ENCODE data around the gene MCRIP2.

The MCRIP2 gene

DNA sequence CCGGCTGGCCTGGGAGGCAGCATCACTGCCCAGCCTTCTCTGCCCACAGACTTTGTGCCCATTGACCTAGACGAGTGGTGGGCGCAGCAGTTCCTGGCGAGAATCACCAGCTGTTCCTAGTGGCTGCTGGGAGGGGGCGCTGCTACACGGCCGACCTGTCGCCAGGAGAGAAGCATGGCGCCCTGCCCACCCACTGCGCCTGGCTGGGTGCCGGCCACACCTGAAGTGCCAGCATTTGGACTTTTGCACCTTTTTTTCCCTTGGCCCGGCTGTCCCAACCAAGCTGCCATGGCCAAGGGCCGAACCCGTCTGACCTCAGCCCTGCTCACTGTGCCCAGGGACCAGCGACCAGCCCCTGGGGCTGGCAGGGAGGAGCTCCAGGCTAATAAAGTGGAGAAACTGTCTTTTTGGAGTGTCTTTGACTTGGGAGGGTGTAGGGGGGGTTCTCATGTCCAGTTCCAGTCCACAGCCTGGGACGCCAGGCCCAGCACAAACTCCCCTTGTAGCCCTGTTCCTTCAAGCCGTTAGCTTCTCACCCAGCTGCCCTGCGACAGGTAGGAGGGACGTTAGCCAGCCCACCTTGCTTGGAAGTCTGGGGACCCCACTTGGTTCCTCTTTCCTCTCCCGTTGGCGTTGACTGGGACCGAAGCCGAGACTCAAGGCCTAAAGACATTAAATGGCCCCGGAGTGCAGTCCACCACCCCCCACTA, 6.6 kb downstream of the MCRIP2 start:
- no peak for DNase-seq (ENCODE audit: low read depth)

- peak; percentile 57 for DNase-seq (ENCODE audit: low read depth)
These were observed 7.4 kb downstream of the MCRIP2 start, which contains the start of gene WDR90 for GRCh38 chr16:648781-649589. Gene WDR90 (plus strand): TSS chr16:649365. CDS start chr16:649417, 52 bp downstream.

GRCh38 chr16:649631-650030, 8.0 kb downstream of the MCRIP2 start:
- no peak for DNase-seq (ENCODE audit: low read depth)

DNA sequence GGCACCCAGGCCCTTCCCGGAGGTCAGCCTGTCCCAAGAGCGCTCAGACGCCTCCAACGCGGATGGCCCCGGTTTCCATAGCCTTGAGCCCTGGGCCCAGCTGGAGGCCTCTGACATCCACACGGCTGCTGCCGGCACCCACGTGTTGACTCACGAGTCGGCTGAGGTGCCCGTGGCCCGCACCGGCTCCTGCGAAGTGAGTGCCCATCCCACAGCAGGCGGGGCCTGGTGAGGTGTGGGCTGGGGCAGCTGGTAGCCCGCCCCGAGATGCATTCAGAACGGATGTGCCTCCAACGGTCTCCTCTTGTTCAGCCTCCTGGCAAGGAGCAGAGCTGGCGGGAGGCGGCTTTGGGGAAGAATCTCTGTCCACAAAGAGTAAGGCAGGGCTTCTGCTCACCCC, 10.2 kb downstream of the MCRIP2 start:
- DNase-seq (ENCODE audit: low read depth): no peak

DNA sequence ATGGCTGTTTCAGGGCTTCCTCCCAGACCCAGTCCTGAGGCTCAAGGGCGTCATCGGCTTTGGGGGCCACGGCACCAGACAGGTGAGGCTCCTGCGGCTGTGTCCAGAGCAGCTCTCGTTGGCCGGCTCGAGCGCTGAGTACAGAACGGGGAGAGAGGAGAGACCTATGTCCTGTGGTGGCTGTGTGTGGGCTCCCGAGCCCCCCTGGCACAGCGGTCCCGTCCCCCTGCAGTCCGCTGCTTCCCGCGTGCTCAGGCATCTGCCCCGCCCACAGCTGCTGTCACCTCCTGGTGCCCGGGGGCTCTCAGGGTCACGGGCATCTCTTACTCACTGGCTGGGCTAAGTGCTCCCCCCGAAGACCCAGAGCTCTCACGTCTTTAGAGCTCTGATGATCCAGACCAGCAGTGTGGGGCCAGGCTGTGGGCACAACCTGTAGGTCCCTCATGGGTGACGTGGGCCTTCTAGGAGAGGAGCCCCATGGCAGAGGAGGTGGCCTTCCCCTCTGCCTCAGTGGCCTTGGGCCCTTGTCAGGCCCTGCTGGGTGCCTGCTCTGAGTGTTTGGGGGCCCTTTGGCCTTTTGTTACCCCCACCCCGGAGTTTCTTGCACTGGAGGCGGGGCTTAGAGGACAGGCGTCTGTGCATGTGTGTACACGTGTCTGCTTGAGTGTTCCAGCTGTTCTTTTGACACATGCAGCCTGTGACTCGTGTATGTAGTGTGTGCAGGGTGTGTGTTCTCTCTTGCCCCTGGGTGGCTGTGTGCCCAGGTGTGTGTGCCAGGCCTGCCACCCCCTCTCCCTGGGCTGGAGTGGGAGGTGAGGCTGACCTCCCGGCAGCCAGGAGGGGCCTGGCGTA, 11.1 kb downstream of the MCRIP2 start:
- no peak for DNase-seq (ENCODE audit: low read depth)

- DNase-seq (ENCODE audit: low read depth): no peak
These were observed 12.4 kb downstream of the MCRIP2 start for GRCh38 chr16:654034-654433.

DNA sequence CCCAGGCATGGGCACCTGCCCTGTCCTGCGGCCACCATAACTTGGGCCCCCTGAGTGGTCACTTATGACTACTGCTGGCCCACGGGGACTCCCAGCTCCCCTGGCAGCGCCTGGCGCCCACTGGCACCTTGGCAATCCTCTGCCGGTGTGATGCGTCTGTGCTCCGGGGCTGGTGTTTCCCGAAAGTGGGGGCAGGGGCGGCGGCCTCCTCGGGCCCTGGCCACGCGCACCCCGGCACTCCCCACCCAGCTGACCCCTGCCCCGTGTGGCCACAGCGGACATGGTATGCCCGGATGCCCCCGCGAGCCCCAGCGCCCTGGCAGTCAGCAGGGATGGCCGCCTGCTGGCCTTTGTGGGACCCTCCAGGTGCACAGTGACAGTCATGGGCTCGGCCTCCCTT, 15.9 kb downstream of the MCRIP2 start:
- DNase-seq (ENCODE audit: low read depth): no peak

DNA sequence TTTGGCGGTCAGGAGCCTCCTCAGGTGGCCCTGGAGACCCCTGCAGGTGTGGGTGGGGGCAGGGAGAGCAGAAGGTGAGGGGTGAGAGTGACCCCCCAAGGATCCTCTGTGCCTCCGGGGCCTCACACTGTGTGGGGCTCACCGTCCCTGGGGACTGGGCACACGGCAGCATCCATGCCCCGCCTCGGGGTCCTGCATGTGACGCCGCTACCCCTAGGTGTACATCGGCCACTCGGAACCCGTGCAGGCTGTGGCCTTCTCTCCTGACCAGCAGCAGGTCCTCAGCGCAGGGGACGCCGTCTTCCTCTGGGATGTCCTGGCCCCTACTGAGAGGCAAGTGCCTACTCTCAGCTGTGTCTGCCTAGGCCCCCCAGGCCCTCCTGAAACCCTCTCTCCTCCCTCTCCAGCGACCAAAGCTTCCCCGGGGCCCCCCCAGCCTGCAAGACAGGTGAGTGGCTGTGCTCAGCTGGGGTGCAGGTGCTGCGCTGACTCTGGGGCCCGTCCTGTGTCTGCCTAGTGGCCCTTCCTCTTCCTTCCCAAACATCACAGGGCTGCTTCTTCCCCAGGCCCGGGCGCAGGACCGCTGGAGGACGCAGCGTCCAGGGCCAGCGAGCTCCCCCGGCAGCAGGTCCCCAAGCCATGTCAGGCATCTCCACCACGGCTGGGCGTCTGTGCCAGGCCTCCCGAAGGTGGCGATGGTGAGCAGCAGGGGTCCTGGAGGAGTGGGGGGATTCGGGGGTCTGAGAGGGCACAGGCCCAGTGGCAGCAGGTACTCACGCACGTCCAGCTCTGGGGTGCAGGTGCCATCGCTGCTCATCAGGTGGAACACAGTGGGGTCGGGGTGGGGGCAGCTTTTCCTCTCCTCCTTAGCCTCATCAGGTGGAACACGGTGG, 17.3 kb downstream of the MCRIP2 start:
- DNase-seq (ENCODE audit: low read depth): no peak

- DNase-seq (ENCODE audit: low read depth): no peak
These were observed 18.0 kb downstream of the MCRIP2 start for GRCh38 chr16:659618-660017.

DNA sequence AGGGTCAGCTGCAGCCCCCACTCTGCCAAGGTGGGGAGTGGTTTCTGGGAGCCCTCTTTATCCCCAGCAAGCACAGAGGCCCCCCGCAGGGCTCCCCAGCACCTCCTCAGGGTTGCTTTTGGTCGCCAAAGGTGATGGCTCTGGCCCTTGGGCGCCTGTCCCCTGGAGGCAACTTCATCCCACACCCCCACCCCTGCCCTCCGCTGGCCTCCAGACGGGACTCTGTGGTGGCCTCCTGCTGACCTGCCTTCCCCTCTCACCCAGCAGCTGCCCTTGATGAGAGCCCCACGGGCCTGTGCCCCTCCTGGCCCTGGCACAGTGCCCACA, 18.5 kb downstream of the MCRIP2 start:
- no peak for DNase-seq (ENCODE audit: low read depth)

GRCh38 chr16:660459-661183, 19.0 kb downstream of the MCRIP2 start:
- DNase-seq (ENCODE audit: low read depth): no peak

- no peak for DNase-seq (ENCODE audit: low read depth)
These were observed 19.7 kb downstream of the MCRIP2 start for GRCh38 chr16:661184-661821.

DNA sequence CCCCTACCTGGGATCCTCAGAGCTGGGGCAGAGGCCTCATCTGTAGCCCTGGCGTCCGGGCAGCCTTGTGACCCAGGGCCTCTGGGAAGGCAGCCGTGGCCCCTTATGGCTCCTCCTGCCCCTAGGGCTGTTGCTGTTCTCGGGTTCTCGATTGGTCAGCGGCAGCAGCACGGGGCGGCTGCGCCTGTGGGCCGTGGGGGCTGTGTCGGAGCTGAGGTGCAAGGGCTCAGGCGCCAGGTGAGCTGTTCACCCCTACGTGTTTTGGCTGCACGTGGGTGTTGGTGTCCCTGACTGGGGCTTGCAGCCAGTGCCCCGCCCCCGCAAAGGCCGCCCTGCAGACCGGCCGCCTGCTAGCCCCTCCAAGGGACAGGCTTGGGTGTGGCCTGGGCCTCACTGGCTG, 20.5 kb downstream of the MCRIP2 start:
- DNase-seq (ENCODE audit: low read depth): no peak

DNA sequence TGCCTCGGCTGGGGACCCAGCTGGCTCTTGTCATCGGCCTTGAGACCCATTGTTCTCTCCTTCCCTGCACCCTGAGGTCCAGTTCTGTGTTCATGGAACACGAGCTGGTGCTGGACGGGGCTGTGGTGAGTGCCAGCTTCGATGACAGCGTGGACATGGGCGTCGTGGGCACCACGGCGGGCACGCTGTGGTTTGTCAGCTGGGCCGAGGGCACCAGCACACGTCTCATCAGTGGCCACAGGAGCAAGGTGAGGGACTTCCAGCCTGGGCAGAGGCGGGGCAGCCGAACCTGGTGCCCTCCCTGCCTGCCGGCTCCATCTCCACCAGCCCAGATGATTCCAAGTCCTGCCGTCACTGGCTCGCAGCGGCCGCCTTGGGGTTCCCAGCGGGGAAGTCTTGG, 21.0 kb downstream of the MCRIP2 start:
- DNase-seq (ENCODE audit: low read depth): no peak

GRCh38 chr16:666572-666971, 24.9 kb downstream of the MCRIP2 start:
- DNase-seq (ENCODE audit: low read depth): no peak

- DNase-seq (ENCODE audit: low read depth): no peak
These were observed 25.6 kb downstream of the MCRIP2 start for GRCh38 chr16:667113-667779.

GRCh38 chr16:667780-668518, 26.3 kb downstream of the MCRIP2 start, which contains the start of gene RHOT2:
Gene RHOT2 (plus strand): TSS chr16:668132. CDS start chr16:668200, 68 bp downstream.
- no peak for DNase-seq (ENCODE audit: low read depth)

GRCh38 chr16:668519-669171, 27.0 kb downstream of the MCRIP2 start:
- DNase-seq (ENCODE audit: low read depth): no peak

DNA sequence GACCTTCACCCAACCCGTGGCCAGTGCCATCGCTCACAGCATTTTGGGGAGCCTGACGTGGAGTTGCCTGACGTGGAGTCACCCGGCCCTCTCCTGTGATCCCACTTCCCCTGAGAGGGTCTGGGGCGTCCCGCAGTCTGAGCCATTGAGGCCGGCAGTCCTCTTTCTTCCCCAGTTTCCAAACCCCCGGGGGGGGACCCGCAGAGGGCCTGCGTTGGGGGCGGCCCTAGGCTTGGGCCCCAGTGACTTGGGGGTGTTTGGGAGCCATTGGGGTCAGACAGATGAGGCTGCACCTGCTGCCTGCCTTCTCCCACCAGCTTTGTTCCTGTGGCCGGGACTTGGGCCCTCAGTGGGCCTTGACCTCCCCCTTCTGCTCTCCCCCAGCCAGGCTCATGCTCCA, 28.0 kb downstream of the MCRIP2 start:
- no peak for DNase-seq (ENCODE audit: low read depth)
